GM21825 (cell line): ENCODE measurements around the gene SLX4.
"Not testable (repeated sequence)": the region's sequence is repeated elsewhere in the genome, so short reads cannot be mapped to it uniquely, and the experiment has no call there.

Source experiments
- ATAC-seq: cut with Tn5 transposase; IDR thresholded peaks from one replicate; pipeline ENCODE4 v1.9.1; 2021; ENCODE audit warnings: mild to moderate bottlenecking, moderate library complexity; ENCODE audit not compliant: unreplicated experiment

The SLX4 gene

DNA sequence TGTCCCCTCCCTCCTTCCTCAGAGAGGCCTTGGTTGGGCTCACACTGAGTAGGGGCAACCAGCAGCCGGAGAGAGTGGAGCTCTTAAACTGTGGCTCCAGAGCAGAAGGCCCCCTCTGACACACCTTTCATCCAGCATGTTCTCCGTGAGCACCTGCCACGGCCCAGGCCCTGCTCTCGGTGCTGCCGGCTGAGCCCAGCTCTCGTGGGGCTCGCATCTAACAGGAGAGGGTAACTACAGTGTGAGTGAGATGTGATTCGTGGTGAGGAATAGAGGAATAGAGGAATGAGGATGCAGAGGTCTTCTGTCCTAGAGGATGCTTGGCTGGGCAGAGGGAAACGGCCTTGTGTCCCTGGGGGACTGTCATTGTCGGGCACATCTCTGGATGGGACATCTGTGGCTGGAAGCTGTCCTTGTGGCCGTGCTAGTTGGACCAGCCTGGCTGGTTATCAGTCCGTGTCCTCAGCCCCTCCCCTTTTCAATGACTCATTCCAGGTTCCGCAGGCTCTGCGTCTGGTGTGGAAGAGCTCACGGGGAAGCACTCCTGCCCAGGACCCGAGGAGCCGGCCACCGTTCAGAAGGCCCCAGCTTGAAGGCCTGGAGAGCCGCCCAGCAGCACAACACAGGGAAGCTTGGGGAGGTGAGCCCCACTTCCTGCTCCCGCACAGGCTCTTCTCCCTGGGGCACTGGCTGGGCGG is 31.1 kb upstream of the SLX4 start:
- no peak for ATAC-seq

DNA sequence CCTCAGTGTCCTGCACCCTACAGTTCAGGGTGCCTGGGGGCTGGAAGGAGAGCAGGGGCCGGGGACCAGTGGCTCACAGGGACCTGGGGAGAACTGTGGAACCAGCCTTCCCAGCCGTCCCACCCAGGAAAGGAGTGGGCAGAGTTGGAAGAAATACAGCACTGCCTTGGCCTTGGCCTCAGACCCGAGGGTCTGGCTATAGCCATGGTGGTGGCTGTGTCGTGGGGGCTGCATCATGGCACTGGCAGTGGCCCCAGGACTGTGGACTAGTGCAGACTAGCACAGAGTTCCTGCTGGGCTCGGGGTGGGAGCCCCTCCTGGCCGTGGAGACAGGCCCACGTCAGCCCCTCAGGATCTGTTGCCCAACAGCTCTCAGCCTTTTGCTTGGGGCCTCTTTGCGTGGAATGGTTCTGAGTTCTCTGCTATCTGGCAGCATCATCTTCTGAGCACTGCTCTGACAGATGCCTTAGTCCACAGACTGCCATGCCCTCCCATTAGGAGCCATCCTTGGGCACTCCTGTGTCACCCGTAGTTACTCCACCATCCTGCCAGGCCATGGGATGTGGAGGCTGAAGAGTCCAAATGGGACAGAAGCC is 30.5 kb upstream of the SLX4 start:
- ATAC-seq, result no peak

DNA sequence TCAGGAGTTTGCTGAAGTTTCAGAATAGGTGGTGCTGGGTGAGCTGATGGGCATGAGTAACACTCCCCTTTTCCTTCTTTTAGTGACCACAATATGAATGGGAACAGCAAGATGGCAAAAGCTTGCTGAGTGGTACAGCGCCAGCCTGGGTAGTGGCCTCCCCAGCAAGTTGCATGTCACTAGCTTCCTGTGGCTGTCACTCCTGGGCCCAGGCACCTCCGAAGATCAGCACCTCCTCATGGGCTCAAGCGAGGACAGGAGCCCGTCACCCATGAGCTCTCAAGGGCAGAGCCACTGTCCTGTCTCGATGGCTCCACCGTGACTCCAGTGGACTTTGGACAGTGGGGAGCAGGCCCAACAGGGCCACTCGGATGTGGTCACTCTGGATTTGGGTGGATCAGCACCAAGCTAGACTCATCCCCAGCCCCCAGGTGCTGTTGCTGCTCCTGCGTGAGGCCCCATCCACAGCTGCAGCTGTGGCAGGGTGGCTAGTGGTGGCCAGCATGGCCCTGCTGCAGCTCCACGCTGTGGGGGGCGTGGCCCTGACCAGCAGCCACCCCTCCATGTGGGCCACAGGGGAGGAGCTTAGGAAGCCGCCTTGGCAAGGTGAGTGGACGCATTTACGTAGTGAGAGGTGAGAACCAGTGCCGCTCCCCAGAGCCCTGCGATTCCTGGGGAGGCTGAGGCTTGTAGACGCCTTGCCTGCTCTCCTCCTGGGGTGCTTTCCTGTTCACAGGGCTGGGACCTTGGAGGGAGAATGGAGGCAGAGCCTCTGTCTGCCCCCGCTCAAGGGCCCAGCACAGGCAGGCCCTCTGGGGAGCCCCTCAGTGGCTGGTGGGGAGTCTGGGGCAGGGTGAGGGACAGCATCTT is 29.5 kb upstream of the SLX4 start:
- no peak for ATAC-seq

DNA sequence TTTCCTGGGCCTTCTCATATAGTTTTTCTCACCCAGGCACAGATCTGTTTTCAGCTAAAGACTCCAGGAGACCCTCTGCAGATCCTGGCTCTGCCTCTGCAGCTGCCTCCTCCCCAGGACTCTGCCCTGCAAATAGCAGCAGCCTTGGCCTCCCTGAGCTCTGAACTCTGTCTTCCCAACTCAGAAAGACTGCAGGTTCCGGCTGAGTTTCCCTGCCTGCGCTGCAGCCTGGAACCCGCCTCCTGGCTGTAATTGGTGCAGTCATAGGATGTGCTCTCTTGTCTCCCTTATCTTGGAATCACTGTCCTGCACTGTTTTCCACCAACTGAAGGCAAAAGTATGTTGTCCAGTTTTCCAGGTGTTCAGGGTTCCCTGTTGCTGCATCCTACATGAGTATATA is 28.8 kb upstream of the SLX4 start:
- ATAC-seq, result no peak

DNA sequence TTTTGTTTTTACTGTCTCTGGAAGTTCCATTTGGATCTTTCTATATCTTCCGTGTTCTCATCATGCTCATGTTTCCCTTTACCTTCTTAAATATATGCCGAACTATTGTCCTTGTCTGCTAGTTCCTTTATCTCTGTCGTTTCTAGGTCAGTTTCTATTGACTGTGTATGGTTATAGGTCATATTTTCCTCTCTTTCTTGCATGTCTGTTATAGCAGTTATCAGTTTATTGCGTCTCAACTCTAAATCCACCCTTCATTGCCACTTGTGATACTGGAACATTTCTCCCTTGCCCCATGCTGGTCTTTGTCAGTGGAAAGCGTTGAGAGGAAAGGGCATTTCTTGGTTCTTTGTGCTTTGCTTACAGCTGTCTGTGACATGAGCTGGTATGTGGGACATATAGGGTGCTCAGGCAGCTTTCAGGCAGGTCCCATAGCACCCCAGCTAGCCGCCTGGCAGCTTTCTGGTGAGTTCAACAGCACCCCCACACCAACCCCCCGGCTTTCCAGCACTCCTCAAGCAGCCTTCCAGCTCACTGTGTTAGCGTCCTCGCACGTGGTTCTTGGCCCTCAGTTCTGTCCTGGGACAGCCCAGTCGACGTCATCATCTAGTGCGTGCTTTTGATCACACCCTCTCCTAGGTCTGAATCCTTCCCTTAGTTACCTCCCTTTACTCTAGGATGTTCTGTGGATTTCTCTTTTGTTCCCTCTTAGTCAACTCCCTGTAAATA is 27.7 kb upstream of the SLX4 start:
- ATAC-seq, result no peak

DNA sequence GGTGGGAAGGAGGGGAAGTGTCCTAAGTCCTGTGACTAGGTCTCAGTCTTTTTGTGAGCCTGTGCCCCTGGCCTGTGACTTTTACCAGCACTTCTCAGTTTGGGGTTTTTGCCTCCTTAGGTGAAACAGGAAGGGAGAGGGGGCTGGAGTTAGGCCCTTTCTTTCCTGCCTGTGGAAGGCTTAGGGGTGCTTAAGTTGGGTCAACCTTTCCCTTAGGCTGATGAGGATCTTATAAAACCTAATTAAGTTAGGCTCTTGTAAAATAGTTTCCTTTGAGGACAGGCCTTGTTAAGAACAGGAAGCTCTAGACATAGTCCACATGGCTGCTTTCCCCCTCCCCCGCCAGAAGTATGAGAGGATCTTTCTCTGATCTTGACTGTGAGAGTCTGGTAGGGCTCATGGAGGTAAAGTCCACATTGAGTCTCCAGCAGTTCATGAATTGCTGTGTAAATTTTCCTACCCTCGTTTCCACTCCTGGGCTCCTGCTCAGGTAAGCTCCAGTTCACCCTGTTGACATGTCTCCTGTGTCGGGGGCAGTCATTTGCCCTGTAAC is 26.0 kb upstream of the SLX4 start:
- ATAC-seq, result no peak

DNA sequence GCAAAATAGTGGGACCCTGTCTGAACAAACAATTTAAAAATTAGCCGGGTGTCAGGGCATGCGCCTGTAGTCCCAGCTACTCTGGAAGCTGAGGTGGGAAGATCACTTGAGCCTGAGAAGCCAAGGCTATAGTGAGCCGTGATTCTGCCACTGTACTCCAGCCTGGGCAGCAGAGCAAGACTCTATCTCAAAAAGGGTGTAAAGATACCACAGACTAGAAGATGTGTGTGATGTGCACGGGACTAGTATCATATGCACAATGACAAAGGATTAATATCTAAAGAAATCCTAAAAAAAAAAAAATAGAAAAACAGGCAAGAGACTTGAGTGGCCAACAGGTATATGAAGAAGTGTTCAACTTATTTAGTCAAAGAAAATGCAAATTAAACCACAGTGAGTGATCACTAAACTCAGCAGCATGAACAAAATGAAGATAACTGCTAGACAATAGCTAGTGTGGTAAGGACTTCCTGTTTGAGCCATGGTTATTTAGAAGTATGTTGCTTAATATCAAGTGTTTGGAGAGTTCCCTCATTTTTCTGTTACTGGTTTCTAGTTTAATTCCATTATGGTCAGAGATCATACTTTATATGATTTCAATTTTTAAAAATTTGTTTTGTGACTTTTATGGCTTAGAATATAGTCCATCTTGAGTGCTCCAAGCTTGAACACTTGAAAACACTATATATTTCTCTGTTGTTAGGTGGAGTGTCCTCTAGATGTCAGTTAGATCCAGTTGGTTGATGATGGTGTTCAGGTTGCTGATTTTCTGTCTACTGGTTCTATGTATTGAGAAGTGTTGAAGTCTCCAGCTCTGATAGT is 14.7 kb upstream of the SLX4 start:
- ATAC-seq, result no peak

DNA sequence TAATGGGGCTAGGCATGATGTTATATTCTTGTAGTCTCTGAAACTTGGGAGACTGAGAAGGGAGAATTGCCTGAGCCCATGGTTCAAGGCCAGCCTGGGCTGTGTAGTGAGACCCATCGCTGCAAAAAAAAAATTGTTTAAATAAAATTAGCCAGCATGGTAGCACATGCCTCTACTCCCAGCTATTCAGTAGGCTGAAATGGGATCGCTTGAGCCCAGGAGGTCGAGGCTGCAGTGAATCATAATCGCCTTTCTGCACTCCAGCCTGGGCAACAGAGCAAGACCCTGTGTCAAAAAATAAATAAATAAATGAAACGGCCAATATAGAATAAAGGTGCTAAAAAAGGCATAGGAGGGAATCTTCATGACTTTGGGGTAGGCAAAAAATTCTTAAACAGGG is 13.9 kb upstream of the SLX4 start:
- ATAC-seq, result no peak

DNA sequence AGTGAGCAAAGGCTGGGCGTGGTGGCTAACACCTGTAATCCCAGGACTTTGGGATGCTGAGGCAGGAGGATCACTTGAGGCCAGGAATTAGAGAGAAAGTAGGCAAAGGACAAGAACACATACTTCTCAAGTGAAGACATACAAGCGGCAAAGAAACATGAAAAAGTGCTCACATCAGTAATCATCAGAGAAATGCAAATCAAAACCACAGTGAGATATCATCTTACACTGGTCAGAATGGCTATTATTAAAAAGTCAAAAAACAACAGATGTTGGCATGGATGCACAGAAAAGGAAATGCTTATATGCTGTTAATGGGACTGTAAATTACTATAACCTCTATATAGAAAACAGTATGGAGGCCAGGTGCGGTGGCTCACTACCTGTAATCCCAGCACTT is 12.2 kb upstream of the SLX4 start:
- no peak for ATAC-seq

DNA sequence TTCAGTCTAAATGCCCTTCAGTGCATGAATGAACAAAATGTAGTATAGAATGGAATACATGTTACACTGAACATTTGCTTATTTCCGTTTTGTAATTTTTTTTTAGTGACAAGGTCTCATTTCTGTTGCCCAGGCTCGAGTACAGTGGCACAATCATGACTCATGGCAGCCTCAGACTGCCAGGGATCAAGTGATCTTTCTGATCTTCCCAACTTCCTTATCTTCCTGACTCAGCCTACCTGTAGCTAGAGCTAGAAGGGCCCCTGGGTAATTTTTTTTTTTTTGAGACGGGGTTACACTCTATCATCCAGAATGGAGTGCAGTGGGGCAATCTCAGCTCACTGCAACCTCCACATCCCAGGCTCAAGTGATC is 7.3 kb upstream of the SLX4 start:
- no peak for ATAC-seq

DNA sequence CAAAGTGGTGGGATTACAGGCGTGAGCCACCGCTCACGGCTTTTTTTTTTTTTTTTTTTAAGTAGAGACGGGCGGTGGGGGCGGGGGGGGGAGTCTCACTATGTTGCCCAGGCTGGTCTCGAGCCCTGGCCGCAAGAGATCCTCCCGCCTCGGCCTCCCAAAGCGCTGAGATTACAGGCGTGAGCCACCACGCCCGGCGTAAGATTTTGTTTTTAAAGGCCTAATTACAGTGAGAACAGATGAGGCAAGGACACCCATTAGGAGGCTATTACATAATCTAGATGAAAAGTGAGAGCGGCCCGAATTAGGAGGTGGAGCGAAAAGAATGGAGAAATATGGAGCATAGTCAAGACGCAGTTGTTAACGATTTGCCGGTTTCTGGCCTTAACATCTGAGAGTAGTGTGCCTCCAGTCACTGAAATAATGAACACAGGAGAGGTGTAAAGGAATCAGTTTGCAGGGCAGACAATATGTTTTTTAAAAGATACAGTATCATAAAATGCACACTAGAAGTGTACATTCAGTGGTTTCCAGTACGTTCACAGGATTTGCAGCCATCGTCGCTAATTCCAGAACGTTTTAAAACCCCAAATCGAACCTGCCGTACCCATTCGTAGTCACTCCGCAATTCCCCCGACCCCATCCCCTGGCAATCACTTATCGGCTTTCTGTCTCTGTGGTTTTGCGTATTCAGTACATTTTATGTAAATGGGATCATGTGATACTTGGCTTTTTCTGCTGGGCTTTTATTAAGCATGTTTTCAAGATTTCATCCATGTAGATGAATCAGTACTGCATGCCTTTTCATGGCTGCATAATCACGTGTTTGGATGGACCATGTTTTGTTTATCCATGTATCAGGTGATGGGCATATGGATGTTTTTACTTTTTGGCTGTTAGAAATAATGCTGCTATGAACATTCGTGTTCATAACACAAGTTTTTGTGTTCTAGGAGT is 1.4 kb upstream of the SLX4 start:
- ATAC-seq, result no peak

DNA sequence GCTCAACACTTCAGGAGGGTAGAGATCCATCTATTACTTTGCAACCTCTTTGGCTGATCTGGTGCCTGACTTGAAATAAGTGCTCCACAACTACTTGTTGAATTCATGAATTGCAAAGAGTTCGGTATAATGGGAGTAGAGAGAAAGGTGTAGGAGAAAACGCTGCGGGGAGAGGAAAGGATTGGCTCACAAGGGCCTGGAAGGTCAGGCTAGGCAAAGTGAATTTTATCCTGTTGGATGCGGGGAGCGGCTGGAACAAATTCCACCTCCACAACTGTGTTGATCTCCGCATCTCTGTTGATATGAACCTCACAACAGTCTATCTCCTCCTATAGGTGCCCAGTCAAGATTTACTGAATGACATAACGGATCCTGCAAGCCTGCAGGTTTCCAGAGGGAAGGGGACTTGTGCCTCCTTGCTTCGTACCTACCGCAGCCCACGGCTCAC is 684 bp downstream of the SLX4 start:
- no peak for ATAC-seq

DNA sequence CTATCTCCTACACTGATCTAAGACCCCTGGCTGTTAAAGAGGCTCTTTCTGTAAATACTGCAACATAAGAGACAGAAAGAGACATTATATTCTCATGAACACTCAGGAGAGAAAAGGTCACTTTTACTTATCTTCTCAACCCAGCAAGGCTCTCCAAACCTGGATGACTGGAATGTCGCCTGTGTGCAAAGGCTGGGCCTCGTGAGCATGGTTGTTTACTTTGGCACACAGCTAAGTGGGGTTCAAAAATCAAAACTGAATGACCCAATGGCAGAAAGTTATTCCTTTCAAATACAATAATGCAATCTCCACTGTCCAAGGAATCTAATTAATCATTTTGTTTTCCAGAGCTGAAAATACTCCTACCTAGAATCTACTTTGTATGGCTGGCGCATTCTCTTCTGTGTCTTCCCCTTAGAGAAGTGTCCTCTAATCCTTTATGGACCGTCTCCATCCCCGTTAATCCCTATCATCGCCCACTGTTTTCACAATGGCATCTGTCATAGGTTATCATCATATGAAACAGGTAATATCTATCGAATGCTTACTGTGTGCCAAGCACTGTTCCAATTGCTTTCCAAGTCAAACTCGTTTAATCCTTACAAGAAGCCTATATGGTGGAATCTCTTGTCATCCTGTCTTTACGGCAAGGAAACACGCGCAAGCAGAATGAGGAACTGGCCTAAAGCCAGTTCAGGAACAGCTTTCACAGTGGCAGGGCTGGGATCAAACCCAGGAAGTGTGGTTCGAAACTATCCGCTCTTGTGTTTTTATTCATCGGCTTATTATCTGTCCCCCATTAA is 1.3 kb downstream of the SLX4 start:
- no peak for ATAC-seq

DNA sequence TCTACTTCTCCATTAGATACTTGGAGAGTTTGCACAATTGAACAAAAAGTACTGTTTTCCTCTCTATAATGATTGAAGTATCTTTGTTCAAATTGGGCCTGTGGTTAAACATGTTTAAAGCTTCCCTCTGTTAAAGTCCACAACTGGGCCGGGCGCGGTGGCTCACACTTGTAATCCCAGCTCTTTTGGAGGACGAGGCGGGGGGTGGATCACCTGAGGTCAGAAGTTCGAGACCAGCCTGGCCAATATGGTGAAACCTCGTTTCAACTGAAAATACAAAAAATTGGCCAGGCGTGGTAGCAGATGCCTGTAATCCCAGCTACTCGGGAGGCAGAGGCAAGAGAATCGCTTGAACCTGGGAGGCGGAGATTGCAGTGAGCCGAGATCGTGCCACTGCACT is 2.4 kb downstream of the SLX4 start:
- ATAC-seq, result not testable (repeated sequence)

DNA sequence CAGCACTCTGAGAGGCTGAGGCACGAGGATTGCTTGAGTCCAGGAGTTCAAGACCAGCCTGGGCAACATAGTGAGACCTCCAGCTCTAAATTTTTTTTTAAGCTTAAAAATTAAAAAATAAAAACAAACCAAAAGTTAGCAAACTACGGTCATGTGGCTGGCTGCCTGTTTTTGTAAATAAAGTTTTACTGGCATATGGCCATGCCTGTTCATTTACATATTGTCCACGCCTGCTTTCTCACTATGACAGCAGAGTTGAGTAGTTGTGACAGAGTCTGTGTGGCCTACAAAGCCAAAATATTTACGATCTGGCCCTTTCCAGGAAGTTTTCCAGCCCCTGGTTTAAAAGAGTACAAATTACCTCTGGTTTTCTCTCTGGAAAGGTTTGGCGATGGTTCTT is 3.3 kb downstream of the SLX4 start:
- no peak for ATAC-seq

DNA sequence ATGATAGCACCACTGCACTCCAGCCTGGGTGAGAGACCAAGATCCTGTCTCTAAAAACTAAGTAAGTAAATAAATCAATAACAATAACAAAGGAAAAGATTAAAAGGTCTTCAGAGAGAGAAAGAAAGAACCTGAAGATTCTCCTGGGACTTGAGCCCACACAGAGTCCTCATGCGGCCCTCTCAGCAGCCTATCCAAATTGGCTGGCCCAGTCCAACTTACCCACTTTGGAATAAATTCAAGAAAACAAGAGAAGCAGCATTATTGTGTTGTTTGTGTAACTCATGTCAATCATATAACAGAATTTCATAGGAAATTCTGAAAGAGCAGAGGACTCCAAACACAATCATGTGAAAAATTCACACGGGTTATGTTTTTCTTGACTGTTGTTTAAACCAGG is 3.8 kb downstream of the SLX4 start:
- no peak for ATAC-seq

DNA sequence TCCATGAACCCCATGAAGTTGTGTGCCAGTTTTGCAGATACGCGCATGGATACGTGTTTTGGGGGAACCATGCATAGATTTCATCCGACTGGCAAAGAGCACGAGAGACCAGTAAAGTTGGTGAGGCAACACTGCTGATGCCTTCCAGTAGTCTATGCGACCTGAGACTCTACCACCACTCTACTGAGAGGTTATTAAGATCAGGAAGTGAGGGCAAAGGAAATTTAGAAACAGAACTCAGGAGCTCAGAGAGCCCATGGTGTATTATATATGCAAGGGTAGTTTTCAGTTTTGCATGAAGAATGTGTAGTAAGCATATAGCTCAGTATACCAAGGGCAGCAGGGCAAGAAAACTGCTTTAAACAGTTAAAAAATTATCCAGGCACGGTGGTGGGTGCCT is 4.2 kb downstream of the SLX4 start:
- ATAC-seq, result no peak

DNA sequence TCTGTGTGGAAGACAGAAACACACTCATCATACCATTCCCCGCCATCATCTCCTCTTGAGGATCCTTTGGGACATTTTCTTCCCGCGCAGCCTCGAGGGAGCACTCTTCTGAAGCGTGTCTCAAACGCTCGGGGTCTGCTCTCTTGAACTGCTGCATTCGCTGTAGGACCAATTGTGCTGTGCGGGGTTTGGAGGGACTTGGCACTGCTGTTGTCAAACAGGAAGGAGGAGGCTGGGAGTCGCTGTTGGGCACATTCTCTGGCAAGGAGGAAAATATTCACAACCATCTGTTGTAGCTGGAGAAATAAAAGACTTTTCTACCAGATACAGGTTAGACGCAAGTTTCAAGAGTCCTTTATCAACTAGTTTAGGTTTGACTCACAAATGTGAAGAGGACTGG is 5.0 kb downstream of the SLX4 start:
- ATAC-seq, result no peak
